KMS-11 (cell line): ENCODE results near the gene LCN2.
"Not testable (repeated sequence)": the region's sequence is repeated elsewhere in the genome, so short reads cannot be mapped to it uniquely, and the experiment has no call there.

Experiments used
- H2AFZ ChIP-seq: fragments of 200-600 bp; sonication (generic); 2 replicates; pipeline ENCODE4 v1.6.1; 2016; ENCODE audit warnings: antibody characterized with exemption, mixed run types, low read depth
- H3K27ac ChIP-seq: fragments of 200-600 bp; sonication (generic); 2 replicates; pipeline ENCODE4 v1.6.1; 2016; ENCODE audit warnings: mild to moderate bottlenecking, mixed run types
- H3K27me3 ChIP-seq: fragments of 200-600 bp; sonication (generic); 2 replicates; pipeline ENCODE4 v1.6.1; 2017; ENCODE audit warnings: mild to moderate bottlenecking, low read depth, mixed run types, moderate library complexity; ENCODE audit not compliant: insufficient read depth
- H3K36me3 ChIP-seq: fragments of 200-600 bp; sonication (generic); 2 replicates; pipeline ENCODE4 v1.6.1; 2017; ENCODE audit warnings: mild to moderate bottlenecking, mixed run types; ENCODE audit not compliant: insufficient read depth
- H3K4me1 ChIP-seq: fragments of 200-600 bp; sonication (generic); 2 replicates; pipeline ENCODE4 v1.6.1; 2016; ENCODE audit warnings: mild to moderate bottlenecking, low read depth, mixed run types; ENCODE audit not compliant: poor library complexity, severe bottlenecking
- H3K4me2 ChIP-seq: fragments of 200-600 bp; sonication (generic); 2 replicates; pipeline ENCODE4 v1.7.0; 2016; ENCODE audit warnings: mild to moderate bottlenecking, mixed run types
- H3K4me3 ChIP-seq: fragments of 200-600 bp; sonication (generic); IDR thresholded peaks from 2 replicates; pipeline ENCODE4 v1.6.1; 2017; ENCODE audit warnings: low read depth, low read length, mixed read lengths; ENCODE audit not compliant: insufficient read depth
- H3K79me2 ChIP-seq: fragments of 200-600 bp; sonication (generic); 2 replicates; pipeline ENCODE4 v1.6.1; 2016; ENCODE audit warnings: low read depth, mixed run types; ENCODE audit not compliant: insufficient read depth
- H3K9ac ChIP-seq: fragments of 200-600 bp; sonication (generic); 2 replicates; pipeline ENCODE4 v1.6.1; 2016; ENCODE audit warnings: mild to moderate bottlenecking, mixed run types
- H4K20me1 ChIP-seq: fragments of 200-600 bp; sonication (generic); 2 replicates; pipeline ENCODE4 v1.6.1; 2016; ENCODE audit warnings: mild to moderate bottlenecking, mixed run types; ENCODE audit not compliant: insufficient read depth
- TF ChIP-seq, protein P1 (sequence below): fragments of 200-600 bp; sonication (generic); conservative IDR thresholded peaks from 2 replicates; pipeline ENCODE4 v1.6.1; 2017; ENCODE audit warnings: low read depth, mild to moderate bottlenecking, antibody characterized with exemption, low read length, moderate library complexity, mixed read lengths

LCN2 gene

DNA sequence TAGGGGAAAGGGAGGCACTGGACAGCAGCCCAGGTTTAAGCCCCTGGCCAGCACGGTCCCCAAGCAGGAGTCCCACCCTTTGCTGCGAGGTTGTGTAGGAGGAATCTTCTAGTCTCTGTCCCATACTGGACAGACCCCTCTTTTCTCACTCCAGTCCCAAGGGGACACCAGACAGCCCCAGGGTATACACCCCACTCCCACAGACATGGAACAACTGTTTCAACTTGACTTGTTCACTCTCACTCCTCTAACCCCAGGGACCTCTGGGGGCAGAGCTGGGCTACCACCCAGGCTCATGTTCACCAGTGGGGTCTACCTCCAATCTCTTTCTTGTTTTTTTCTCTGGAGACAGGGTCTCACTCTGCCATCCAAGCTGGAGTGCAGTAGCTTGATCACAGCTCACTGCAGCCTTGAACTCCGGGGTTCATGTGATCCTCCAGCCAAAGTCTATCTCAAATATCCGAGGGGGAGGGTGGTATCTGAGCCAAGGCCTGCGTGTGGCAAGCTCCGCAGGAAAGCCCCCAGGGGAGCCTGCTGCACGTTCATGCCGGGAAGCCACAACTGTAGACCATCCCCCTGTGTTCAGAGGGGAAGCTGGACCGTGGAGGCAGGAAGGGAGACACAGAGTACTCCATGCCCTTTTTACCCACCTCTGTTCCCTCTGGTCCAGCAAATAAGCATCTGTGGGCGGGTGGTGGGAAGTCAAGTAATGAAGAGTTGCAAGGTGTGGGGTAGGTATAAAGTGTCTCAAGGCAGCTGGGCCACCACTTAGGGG lies 23.5 kb upstream of the LCN2 start:
- H2AFZ ChIP-seq = no peak overlapping the region
- no peak overlapping the region for H3K9ac ChIP-seq
- H4K20me1 ChIP-seq = no peaks in the 10 kb centered on the region
- no peak overlapping the region for H3K4me3 ChIP-seq
- no peaks in the 10 kb centered on the region for H3K27me3 ChIP-seq
- H3K36me3 ChIP-seq = no peaks in the 10 kb centered on the region
- TF ChIP-seq, protein P1, sequence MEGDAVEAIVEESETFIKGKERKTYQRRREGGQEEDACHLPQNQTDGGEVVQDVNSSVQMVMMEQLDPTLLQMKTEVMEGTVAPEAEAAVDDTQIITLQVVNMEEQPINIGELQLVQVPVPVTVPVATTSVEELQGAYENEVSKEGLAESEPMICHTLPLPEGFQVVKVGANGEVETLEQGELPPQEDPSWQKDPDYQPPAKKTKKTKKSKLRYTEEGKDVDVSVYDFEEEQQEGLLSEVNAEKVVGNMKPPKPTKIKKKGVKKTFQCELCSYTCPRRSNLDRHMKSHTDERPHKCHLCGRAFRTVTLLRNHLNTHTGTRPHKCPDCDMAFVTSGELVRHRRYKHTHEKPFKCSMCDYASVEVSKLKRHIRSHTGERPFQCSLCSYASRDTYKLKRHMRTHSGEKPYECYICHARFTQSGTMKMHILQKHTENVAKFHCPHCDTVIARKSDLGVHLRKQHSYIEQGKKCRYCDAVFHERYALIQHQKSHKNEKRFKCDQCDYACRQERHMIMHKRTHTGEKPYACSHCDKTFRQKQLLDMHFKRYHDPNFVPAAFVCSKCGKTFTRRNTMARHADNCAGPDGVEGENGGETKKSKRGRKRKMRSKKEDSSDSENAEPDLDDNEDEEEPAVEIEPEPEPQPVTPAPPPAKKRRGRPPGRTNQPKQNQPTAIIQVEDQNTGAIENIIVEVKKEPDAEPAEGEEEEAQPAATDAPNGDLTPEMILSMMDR = no peak
- peaks cover 31% of the 10 kb centered on the region for H3K79me2 ChIP-seq
- peak overlapping the region; percentile 74; the same call in 1 of the 2 replicates for H3K4me2 ChIP-seq
- H3K4me1 ChIP-seq = peaks cover 18% of the 10 kb centered on the region
- no peak overlapping the region for H3K27ac ChIP-seq

DNA sequence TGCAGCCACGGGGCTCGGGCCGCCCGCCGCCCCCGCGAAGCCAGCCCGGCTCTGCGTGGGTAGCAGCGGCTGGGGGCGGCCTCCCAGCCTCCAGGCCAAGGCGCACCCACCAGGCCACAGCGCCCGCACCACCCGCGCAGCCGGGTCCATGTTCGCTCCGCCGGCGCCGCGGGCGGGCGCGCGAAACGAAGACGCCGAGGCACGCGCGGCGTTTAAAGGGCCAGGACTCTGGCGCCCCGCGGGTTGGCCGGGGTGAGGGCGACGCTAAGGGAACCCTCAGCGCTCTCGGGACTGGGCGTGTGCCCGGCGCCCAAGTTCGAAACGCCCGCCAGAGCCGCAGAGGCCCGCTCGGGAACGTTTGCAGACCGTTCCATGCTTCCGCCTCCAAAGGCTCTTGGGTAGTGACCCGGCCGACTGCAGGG lies 21.7 kb upstream of the LCN2 start, which contains the start of gene PTGES2:
PTGES2 (minus strand) TSS at position 162 of the 422 bp plus-strand sequence; CDS start at position 150, 12 bp downstream.
- H3K9ac ChIP-seq = peak within 1 kb of the TSS; percentile 93
- H3K27me3 ChIP-seq = peaks cover 8% of the 10 kb centered on the region
- no peak within 1 kb of the TSS for H3K4me3 ChIP-seq
- H3K27ac ChIP-seq = peak within 1 kb of the TSS; percentile 89
- H3K79me2 ChIP-seq = peaks cover 31% of the 10 kb centered on the region
- H3K4me1 ChIP-seq = peaks cover 18% of the 10 kb centered on the region
- H2AFZ ChIP-seq = peak within 1 kb of the TSS; percentile 99
- H3K4me2 ChIP-seq = peak within 1 kb of the TSS; percentile 93
- TF ChIP-seq, protein P1 = no peak
- no peaks in the 10 kb centered on the region for H4K20me1 ChIP-seq
- H3K36me3 ChIP-seq = no peaks in the 10 kb centered on the region

DNA sequence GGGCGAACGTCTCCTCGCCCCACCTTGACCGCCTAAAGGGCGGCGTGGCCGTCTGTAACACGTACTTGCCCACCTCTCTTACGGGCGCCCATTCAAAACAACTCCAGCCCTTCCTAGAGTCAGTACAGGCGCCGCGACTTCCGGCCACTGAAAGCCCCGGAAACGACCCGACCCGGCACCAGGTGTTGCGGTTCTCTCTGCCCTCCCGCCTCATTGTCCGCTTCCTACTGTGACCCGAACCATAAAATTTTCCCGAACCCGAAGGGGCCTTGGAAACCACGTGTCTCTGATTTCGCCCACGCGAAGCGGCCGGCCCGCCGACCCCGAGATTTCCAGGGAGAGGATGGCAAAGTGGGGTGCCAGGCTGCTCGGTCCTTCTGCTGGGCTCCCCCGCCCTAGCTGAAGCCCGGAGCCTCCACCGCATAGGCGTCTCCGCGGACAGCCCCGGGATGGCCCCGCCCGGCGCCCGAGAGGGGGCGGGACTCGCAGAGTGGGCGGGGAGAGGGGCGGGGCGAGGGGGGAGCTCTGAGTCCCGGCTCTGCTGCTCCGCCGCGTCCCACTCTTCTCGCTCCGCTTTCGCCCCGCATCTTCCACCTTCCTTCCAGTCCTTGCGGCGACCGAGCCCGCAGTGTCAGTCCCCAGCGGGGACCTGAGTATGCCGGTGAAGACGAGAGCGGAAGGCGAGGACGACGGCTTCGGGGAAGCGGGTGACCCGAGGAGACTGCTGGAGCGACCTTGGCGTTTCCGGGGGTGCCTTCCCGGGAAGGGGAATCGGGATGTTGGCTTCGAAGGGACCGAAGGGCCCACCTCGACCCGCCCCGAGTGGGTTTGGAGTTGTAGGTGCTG lies 21.0 kb upstream of the LCN2 start:
- Histone ChIP-seq H3K9ac (peak overlapping the region; percentile 93), H3K4me1 (peaks cover 18% of the 10 kb centered on the region), H3K4me3 (no peak overlapping the region), H4K20me1 (no peaks in the 10 kb centered on the region), H3K36me3 (no peaks in the 10 kb centered on the region), H2AFZ (peak overlapping the region; percentile 99), H3K27ac (peak overlapping the region; percentile 89), H3K4me2 (peak overlapping the region; percentile 93), H3K79me2 (peaks cover 31% of the 10 kb centered on the region), H3K27me3 (peaks cover 12% of the 10 kb centered on the region)
- TF ChIP-seq, protein P1 = no peak

DNA sequence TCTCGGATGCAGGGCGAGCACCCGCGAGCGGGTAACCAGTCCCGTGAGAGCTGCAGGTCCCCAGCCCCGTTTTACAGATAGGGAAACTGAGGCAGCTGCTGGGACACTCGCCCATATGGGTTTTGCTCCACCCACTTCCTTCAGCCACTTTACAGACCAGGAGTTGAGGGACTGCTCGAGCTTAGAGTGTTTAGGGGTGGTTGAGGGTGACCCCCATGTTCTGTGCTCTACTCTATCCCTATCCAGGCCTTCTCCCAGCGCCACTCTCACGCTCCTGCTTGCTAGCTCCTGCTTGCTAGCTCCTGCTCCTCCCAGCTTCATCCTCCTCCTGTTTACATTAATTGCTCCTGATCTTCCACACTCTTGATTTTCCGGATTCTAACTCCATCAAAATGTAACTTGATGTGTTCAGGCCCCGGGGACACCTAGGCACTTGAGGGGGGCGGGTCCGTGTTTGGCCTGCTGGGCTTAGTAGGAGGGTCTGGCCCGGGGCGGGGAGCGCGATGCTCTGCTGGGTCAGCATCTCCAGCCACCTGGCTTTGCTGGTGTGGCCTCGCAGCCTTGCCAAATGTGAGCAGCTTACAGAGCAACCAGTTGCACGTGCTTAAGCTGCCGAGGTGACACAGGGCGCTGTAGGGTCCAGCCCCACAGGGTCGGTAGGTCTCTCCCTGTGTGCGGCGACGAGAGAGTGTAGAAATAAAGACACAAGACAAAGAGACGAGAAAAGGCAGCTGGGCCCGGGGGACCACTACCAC lies 20.2 kb upstream of the LCN2 start:
- TF ChIP-seq, protein P1 = no peak
- Histone ChIP-seq H3K27me3 (peaks cover 20% of the 10 kb centered on the region), H3K4me2 (peak overlapping the region; percentile 93), H2AFZ (peak overlapping the region; percentile 99), H4K20me1 (no peaks in the 10 kb centered on the region), H3K79me2 (peaks cover 31% of the 10 kb centered on the region), H3K4me1 (peaks cover 18% of the 10 kb centered on the region), H3K36me3 (no peaks in the 10 kb centered on the region), H3K9ac (peak overlapping the region; percentile 93; the same call in 1 of the 2 replicates), H3K27ac (no peak overlapping the region), H3K4me3 (no peak overlapping the region)

DNA sequence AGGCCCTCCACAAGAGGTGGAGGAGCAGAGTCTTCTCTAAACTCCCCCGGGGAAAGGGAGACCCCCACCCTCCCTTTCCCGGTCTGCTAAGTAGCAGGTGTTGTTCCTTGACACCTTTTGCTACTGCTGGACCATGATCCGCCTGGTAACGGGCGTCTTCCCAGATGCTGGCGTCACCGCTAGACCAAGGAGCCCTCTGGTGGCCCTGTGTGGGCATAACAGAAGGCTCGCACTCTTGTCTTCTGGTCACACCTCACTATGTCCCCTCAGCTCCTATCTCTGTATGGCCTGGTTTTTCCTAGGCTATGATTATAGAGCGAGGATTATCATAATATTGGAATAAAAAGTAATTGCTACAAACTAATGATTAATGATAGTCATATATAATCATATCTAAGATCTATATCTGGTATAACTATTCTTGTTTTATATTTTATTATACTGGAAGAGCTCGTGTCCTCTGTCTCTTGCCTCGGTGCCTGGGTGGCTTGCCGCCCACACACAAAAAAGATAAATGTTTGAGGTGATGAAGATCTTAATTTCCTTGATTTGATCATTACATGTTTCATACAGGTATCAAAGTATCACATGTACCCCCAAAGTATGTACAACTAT lies 19.2 kb upstream of the LCN2 start:
- H3K36me3 ChIP-seq, H3K27ac ChIP-seq, H3K9ac ChIP-seq, H4K20me1 ChIP-seq, H2AFZ ChIP-seq, H3K4me2 ChIP-seq, H3K4me3 ChIP-seq: not testable (repeated sequence)
- Histone ChIP-seq H3K79me2 (peaks cover 24% of the 10 kb centered on the region), H3K27me3 (peaks cover 20% of the 10 kb centered on the region), H3K4me1 (peaks cover 18% of the 10 kb centered on the region)

DNA sequence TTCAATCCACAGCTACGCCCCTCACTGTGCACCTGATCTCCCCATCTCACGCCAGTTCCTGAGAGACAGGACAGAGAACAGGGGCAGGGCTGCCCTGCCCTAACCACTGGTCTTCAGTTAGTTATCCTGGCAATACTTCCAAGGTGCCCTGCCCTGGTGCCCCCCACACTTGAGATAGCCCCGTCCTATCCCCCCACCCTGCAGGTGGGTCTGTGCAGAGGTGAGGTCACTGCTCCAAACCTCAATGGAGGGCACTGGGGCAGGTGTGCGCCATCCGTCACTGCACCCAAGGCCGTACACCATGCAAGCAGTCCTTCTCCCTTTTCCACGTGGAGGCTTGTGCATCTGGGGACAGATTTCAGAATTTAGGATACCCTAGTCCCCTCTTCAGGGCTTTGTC lies 18.6 kb upstream of the LCN2 start:
- H3K36me3 ChIP-seq, H3K4me3 ChIP-seq, H3K4me2 ChIP-seq, H3K27ac ChIP-seq, H3K9ac ChIP-seq, H4K20me1 ChIP-seq, H2AFZ ChIP-seq: not testable (repeated sequence)
- H3K79me2 ChIP-seq = peaks cover 18% of the 10 kb centered on the region
- H3K4me1 ChIP-seq = peaks cover 17% of the 10 kb centered on the region
- peaks cover 20% of the 10 kb centered on the region for H3K27me3 ChIP-seq
